Subcutaneous abdominal adipose tissue (tissue), 5 donors: ENCODE data around the gene PDE6B.
"Not testable (repeated sequence)": the region's sequence is repeated elsewhere in the genome, so short reads cannot be mapped to it uniquely, and the experiment has no call there.

ENCODE experiments used
- H3K27ac ChIP-seq: one replicate; pipeline ENCODE4 v1.7.0; 2013; ENCODE audit warnings: low read depth, mild to moderate bottlenecking, inconsistent platforms, low read length, moderate library complexity
- H3K27me3 ChIP-seq, 5 donors: one replicate each; pipeline ENCODE4 v1.7.0; 2013; ENCODE audit warnings: low read length in 5 of 5, inconsistent platforms in 1 of 5; ENCODE audit not compliant: control insufficient read depth in 5 of 5, insufficient read depth in 4 of 5
- H3K36me3 ChIP-seq, 5 donors: one replicate each; pipeline ENCODE4 v1.7.0; 2013; ENCODE audit warnings: low read length in 5 of 5; ENCODE audit not compliant: control insufficient read depth in 5 of 5, insufficient read depth in 5 of 5
- H3K4me1 ChIP-seq, 5 donors: one replicate each; pipeline ENCODE4 v1.7.0; 2013; ENCODE audit warnings: low read length in 5 of 5, mild to moderate bottlenecking in 3 of 5, moderate library complexity in 1 of 5; ENCODE audit not compliant: control insufficient read depth in 5 of 5, insufficient read depth in 5 of 5
- H3K4me3 ChIP-seq, 5 donors: one replicate each; pipeline ENCODE4 v1.7.0; 2013; ENCODE audit warnings: low read length in 5 of 5, low read depth in 1 of 5
- H3K9ac ChIP-seq, 5 donors: one replicate each; pipeline ENCODE4 v1.7.0; 2013; ENCODE audit warnings: low read length in 5 of 5, mild to moderate bottlenecking in 4 of 5, moderate library complexity in 3 of 5
- H3K9me3 ChIP-seq, 5 donors: one replicate each; pipeline ENCODE4 v1.7.0; 2013; ENCODE audit warnings: low read length in 5 of 5; ENCODE audit not compliant: control insufficient read depth in 5 of 5
- donor health status: healthy.
- donor health status: healthy.
- donor health status: healthy.
- donor health status: healthy.
- donor health status: healthy.

PDE6B gene

GRCh38 chr4:629636-629914 lies 4.2 kb downstream of the PDE6B start:
- no peaks in the 10 kb centered on the region for H3K36me3 ChIP-seq
- no peak overlapping the region for H3K27ac ChIP-seq
- no peak overlapping the region for H3K4me3 ChIP-seq
- H3K9me3 ChIP-seq: peaks cover 4 to 19% (median 18%) of the 10 kb centered on the region in 5 donors
- no peak overlapping the region for H3K9ac ChIP-seq
- peaks cover 0 to 18% (median 10%) of the 10 kb centered on the region in 5 donors for H3K27me3 ChIP-seq
- no peaks in the 10 kb centered on the region for H3K4me1 ChIP-seq

GRCh38 chr4:629915-630641 lies 4.7 kb downstream of the PDE6B start:
- peaks cover 0 to 18% (median 10%) of the 10 kb centered on the region in 5 donors for H3K27me3 ChIP-seq
- H3K36me3 ChIP-seq: no peaks in the 10 kb centered on the region
- H3K4me1 ChIP-seq: no peaks in the 10 kb centered on the region
- peaks cover 4 to 19% (median 18%) of the 10 kb centered on the region in 5 donors for H3K9me3 ChIP-seq
- H3K9ac ChIP-seq: no peak overlapping the region
- H3K27ac ChIP-seq: no peak overlapping the region
- no peak overlapping the region for H3K4me3 ChIP-seq

- Histone ChIP-seq H3K9ac (no peak overlapping the region), H3K27ac (no peak overlapping the region), H3K4me3 (no peak overlapping the region), H3K4me1 (no peaks in the 10 kb centered on the region), H3K27me3 (peaks cover 0 to 20% (median 12%) of the 10 kb centered on the region in 5 donors), H3K36me3 (no peaks in the 10 kb centered on the region), H3K9me3 (peaks cover 4 to 19% (median 18%) of the 10 kb centered on the region in 5 donors)
Observed at GRCh38 chr4:630656-631055, 5.3 kb downstream of the PDE6B start.

- H3K9ac ChIP-seq: no peak overlapping the region
- no peak overlapping the region for H3K4me3 ChIP-seq
- no peak overlapping the region for H3K27ac ChIP-seq
- H3K4me1 ChIP-seq: no peaks in the 10 kb centered on the region
- H3K36me3 ChIP-seq: no peaks in the 10 kb centered on the region
- H3K9me3 ChIP-seq: peaks cover 4 to 19% (median 18%) of the 10 kb centered on the region in 5 donors
- peaks cover 0 to 27% (median 21%) of the 10 kb centered on the region in 5 donors for H3K27me3 ChIP-seq
Observed at GRCh38 chr4:632196-632790, 6.9 kb downstream of the PDE6B start.

GRCh38 chr4:632926-633325 lies 7.6 kb downstream of the PDE6B start:
- H3K36me3 ChIP-seq: no peaks in the 10 kb centered on the region
- peaks cover 4 to 19% (median 18%) of the 10 kb centered on the region in 5 donors for H3K9me3 ChIP-seq
- no peak overlapping the region for H3K9ac ChIP-seq
- H3K4me1 ChIP-seq: no peaks in the 10 kb centered on the region
- no peak overlapping the region for H3K27ac ChIP-seq
- H3K4me3 ChIP-seq: no peak overlapping the region
- peaks cover 3 to 29% (median 22%) of the 10 kb centered on the region in 5 donors for H3K27me3 ChIP-seq

- Histone ChIP-seq H3K36me3 (no peaks in the 10 kb centered on the region), H3K9me3 (peaks cover 4 to 19% (median 18%) of the 10 kb centered on the region in 5 donors), H3K4me3 (no peak overlapping the region), H3K27ac (no peak overlapping the region), H3K4me1 (no peaks in the 10 kb centered on the region), H3K27me3 (peaks cover 3 to 26% (median 22%) of the 10 kb centered on the region in 5 donors), H3K9ac (no peak overlapping the region)
Observed at GRCh38 chr4:633406-633805, 8.0 kb downstream of the PDE6B start.

- H3K4me3 ChIP-seq: no peak overlapping the region
- no peaks in the 10 kb centered on the region for H3K4me1 ChIP-seq
- H3K27me3 ChIP-seq: peaks cover 3 to 23% (median 19%) of the 10 kb centered on the region in 5 donors
- no peaks in the 10 kb centered on the region for H3K36me3 ChIP-seq
- no peak overlapping the region for H3K27ac ChIP-seq
- peaks cover 4 to 19% (median 18%) of the 10 kb centered on the region in 5 donors for H3K9me3 ChIP-seq
- no peak overlapping the region for H3K9ac ChIP-seq
Observed at GRCh38 chr4:633976-634598, 8.7 kb downstream of the PDE6B start.

- H3K27ac ChIP-seq: no peak overlapping the region
- no peaks in the 10 kb centered on the region for H3K4me1 ChIP-seq
- no peak overlapping the region for H3K9ac ChIP-seq
- H3K27me3 ChIP-seq: peaks cover 3 to 20% (median 14%) of the 10 kb centered on the region in 5 donors
- H3K9me3 ChIP-seq: peaks cover 4 to 19% (median 18%) of the 10 kb centered on the region in 5 donors
- no peak overlapping the region for H3K4me3 ChIP-seq
- H3K36me3 ChIP-seq: no peaks in the 10 kb centered on the region
Observed at GRCh38 chr4:634599-634985, 9.2 kb downstream of the PDE6B start.

- not testable (repeated sequence) for H3K27ac ChIP-seq, H3K36me3 ChIP-seq, H3K4me3 ChIP-seq, H3K9ac ChIP-seq, H3K4me1 ChIP-seq
- H3K9me3 ChIP-seq: peaks cover 4 to 19% (median 18%) of the 10 kb centered on the region in 5 donors
- H3K27me3 ChIP-seq: peaks cover 3 to 17% (median 10%) of the 10 kb centered on the region in 5 donors
Observed at GRCh38 chr4:635066-635835, 9.9 kb downstream of the PDE6B start.
